ENCODE data around the gene PNPLA2. TPM values are rescaled to one million over a fixed set of nuclear protein-coding genes. Genes with fewer than 3 reads are reported as not detected.

Gene PNPLA2
- total RNA-seq, 1 donor from 2014 or later, result 29.8 TPM

- DNase-seq, result peak; percentile 79
These were observed 12.6 kb downstream of the PNPLA2 start for GRCh38 chr11:831118-831864.

- DNase-seq, result no peak
These were observed 13.3 kb downstream of the PNPLA2 start for GRCh38 chr11:831961-832528.

GRCh38 chr11:832529-833113 lies 13.9 kb downstream of the PNPLA2 start, which contains the start of gene CD151:
Gene CD151 (plus strand): TSS chr11:832952. CDS start chr11:836070, 3,118 bp downstream.
- peak; percentile 84 for DNase-seq

DNA sequence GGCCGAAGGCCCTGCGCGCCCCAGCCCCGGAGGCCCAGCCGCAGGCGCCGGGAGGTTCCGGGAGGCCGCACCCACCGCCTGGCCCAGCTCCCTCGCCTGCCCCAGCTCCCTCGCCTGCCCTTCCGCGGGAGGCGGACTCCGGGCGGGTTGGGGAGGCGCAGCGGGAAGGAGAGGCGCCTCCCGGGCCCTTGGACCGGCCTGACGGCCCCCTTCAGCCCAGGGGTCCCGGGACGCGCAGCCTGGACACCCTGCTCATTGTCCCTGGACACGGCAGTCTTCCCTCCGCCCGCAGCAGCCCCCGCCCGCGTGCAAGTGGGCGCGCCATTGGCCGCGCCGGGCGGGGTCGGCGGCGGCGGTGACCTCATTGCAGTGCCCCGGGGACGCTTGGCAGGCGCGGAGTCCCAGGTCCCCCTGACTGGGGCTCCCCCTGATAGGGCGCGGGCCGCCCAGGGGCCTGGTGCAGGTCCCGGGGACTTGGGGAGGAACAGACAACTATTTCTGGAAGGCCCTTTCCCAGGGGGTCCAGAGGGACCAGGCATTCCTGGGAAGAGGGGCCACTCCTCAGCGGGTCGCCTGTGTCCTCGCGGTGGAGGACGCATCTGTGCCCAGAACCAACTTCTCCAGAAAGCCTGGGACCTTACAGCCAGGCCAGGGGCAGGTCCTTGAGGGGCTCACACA lies 14.5 kb downstream of the PNPLA2 start:
- peak; percentile 72 for DNase-seq

GRCh38 chr11:833849-834311 lies 15.2 kb downstream of the PNPLA2 start:
- peak; percentile 21 for DNase-seq

DNA sequence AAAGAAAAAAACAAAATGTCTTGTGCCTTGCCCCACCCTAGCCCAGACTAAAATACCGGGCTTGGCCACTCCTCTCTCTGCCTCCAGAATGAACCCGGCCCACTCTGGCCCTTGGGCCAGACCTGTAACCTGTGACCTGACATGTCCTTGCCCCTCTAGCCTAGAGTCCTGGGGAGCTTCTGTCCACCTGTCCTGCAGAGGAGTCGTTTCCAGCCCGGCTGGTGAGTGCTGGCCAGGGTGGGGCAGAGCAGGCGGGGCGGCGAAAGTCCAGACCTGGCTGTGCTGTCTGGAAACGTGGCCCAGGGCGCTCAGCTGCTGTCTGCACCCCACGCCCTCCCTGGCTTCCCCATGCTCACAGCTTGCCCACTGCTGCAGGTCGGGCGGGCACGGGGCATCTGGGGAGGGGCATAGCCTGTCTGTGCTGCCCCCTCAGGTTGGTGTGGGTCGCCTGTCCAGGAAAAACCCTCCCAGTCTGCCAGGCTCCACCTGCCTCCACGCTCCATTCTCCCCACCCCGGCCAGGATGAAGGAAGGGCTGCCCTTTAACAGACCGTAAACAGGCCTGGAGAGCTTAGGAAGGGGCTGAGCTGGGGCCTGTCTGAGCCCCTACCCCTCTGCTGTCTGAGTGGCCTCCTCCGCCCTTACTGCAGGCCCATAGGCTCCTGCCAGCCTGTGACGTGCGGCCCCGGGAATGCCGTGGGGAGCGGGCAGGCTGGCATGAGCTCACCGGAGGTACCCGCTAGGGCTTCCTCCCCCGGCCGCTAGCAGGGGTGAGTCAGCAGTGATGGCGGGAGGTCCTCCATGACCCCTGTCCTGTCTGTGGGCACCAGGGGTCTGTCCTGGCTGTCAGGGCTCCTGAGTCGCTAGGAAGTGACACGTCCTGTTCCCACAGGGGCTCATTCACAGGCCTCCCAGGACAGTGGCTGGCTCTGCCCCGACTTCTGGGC lies 15.9 kb downstream of the PNPLA2 start:
- DNase-seq, result peak; percentile 57

DNA sequence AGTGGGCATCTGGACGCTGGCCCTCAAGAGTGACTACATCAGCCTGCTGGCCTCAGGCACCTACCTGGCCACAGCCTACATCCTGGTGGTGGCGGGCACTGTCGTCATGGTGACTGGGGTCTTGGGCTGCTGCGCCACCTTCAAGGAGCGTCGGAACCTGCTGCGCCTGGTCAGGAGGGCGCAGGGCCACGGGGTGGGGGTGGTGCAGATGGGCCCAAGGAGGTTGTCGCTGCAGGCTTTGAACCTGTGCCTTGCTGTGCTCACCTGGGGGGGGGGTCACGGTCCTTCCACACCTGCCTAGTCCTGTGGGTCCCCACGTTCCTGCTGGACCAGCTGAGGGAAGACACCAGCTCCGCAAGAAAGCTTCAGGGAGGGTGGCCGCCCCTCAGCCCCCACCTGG lies 17.6 kb downstream of the PNPLA2 start:
- no peak for DNase-seq

DNA sequence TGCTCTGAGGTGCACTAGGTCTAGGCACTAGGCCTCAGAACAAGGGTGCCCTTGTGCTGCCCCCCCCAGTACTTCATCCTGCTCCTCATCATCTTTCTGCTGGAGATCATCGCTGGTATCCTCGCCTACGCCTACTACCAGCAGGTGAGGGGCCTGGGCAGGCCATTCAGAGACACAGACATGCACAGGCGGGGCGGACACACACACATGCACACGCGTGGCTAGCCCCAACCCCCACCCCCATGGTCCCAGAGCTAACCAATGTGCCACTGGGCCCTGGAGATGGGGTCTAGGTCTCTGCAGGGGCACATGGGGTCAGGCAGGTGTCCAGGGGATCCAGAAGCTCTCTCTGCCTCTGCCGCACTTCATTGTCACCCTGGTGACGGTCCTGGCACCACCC lies 18.0 kb downstream of the PNPLA2 start:
- DNase-seq, result no peak

DNA sequence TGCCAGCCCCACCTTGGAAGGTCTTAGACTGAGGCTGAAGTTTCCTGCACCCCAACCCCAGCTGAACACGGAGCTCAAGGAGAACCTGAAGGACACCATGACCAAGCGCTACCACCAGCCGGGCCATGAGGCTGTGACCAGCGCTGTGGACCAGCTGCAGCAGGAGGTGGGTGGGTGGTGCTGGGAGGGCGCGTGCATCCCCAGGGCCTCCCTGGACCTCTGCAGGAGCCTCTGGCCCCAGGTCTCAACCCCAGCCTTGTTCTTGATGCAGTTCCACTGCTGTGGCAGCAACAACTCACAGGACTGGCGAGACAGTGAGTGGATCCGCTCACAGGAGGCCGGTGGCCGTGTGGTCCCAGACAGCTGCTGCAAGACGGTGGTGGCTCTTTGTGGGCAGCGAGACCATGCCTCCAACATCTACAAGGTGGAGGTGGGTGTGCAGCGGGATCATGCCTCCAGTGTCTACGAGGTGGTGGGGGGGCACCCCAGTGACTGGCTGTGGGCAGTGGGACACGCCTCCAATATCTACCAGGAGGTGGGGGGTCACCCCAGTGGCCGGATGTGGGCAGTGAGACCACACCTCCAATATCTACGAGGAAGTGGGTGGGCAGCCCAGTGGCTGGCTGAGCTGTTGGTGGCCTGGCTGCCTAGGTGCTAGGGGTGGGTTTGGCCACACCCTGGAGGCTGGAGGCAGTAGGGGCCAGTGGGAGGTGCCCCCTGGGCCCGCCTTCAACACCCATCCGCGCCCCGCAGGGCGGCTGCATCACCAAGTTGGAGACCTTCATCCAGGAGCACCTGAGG lies 18.7 kb downstream of the PNPLA2 start:
- DNase-seq, result no peak

- DNase-seq, result no peak
These were observed 19.2 kb downstream of the PNPLA2 start for GRCh38 chr11:837990-838307.

- peak; percentile 71 for DNase-seq
These were observed 19.9 kb downstream of the PNPLA2 start for GRCh38 chr11:838441-839279.

- DNase-seq, result no peak
These were observed 20.5 kb downstream of the PNPLA2 start for GRCh38 chr11:839280-839623.

DNA sequence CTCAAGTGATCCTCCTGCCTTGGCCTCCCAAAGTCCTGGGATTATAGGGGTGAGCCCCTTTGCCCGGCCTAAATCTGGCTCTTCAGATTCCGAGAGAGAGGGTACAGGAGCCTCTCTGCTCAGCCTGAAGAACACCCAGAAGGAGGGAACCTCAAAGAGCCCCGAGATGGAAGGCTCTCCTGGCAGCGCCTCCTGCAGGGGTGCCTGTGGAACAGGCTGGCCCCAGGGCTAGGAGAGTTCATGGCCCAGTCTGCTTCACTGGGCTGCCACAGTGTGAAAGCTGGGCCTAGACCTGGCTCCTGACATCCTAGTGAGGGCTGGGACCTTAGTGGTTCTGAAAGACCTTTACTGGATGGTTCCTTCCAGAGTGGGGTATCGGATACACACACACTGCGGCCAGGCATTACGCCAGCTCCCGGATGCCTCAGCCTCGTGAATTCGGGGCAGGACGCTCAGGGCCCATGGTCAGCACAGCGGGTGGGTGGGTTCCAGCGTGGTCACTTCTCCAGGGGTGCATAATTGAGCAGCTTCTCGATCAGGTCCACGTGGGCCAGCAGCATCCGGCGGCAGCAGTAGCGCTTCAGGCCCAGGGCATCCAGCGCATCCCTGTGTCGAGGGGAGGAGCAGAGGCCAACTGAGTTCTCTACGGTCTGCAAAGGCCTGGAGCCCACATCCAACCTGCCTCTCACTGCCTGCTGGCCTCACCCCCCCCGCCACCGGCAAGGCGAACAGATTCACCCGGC lies 21.3 kb downstream of the PNPLA2 start:
- no peak for DNase-seq

- DNase-seq, result no peak
These were observed 23.3 kb downstream of the PNPLA2 start for GRCh38 chr11:841981-842369.

GRCh38 chr11:842370-843002 lies 23.8 kb downstream of the PNPLA2 start, which contains the start of the genes POLR2L and TSPAN4:
Gene POLR2L (minus strand): TSS chr11:842529. CDS start chr11:842508, 21 bp downstream.
Gene TSPAN4 (plus strand): TSS chr11:842852. CDS start chr11:850305, 7,453 bp downstream.
- peak; percentile 94 for DNase-seq

DNA sequence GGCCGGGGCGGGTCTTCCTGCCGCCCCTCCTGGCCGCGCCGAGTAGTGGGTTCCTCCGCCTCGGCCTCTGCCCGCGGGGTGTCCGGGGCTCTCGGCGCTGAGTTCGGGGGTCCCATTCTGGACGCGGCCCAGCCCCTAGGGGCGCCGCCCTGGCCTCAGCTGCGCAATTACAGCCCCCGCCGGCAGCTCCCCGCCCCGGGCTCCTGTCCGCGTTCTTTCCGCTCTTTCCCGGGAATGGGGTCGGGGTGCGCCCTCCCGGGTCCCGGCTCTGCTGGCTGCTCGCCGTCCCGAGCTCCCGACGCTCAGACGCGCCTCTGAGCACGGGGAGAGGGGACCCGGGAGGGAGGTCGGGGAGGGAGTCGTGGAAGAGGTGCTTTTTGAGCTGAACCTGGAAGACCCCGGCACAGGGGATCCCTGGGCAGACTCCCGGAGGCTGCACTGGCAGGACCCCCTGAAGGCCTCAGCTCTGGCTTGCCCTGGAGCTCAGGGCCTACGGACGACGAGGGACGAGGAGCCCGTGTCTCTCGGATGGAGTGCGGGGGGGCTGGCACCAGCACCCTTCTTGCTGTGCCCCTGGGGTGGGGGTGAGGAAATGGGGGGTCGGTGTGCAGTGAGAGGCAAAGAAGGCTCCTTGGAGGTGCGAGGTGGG lies 24.5 kb downstream of the PNPLA2 start:
- no peak for DNase-seq

DNA sequence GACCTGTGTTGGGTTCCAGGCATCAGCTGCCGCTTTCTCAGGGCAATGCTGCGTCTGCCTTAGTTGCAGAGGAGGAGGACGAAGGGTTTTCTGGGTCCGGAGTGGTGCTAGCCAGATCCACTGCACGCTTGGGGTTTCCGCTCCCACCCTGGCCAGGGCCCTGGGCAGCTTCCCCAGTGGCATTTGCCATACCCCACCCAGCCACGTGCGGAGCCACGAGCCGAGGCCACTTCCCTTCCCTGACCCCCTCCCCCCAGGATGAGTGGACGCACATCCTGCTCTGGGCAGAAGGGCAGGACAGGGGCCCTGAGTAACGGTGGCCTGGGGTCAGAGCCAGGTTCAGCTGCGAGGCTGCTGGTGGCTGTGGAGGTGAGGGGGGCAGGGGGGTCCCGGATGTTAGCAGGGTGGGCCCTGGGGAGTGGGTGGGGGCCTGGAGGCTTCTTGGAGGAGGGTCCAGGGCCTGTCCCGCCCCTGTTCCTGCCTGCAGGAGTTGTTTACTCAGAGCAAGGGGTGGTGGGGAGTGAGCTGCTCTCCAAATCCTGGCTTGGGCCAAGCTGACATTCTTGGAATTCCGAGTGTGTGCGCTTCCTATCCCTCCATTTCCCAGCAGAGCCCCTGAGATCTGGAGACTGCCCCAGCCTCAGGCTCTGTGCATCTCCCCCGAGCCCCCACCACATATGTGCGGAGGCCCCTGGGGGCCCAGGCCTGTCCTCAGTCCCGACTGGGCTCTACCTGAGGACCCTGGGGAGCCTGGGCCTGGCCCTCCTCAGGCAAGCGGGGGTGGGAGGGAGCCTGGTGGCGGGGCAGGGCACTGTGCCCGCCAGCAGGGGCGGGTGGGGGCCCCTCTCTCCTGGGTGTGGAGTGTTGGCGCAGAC lies 25.3 kb downstream of the PNPLA2 start:
- peak; percentile 92 for DNase-seq

Data from tongue (tissue), 2 donors.